OCI-LY7 (cell line): ENCODE measurements around the gene SP7. TPM values are rescaled to one million over a fixed set of nuclear protein-coding genes. Genes with fewer than 3 reads are reported as not detected.
"Not testable (repeated sequence)": the region's sequence is repeated elsewhere in the genome, so short reads cannot be mapped to it uniquely, and the experiment has no call there.

Experiments used
- BruUV-seq: library from RNA; stranded (reverse); fragments of 400-500 nt; replicated peaks from 2 replicates; lab custom pipeline; 2021; lab: Mats Ljungman, UMichigan
- CTCF ChIA-PET: fragments of 300-600 bp; sonication (Branson Sonifier 250); formaldehyde crosslinking; loops from one replicate; lab custom pipeline; 2022; ENCODE audit warnings: antibody characterized with exemption; ENCODE audit not compliant: unreplicated experiment; lab: Charles Lee
- POLR2A ChIA-PET: fragments of 300-600 bp; sonication (Branson Sonifier 250); formaldehyde crosslinking; loops from one replicate; lab custom pipeline; 2022; ENCODE audit warnings: antibody characterized with exemption; lab: Charles Lee
- DNase-seq: peaks from one replicate; pipeline ENCODE4 v3.0.0-alpha.2; 2015; ENCODE audit warnings: low spot score
- H2AFZ ChIP-seq: fragments of 200-600 bp; sonication (generic), shearing (Covaris generic); 2 replicates; pipeline ENCODE4 v1.6.1; 2014; ENCODE audit warnings: mild to moderate bottlenecking, antibody characterized with exemption, low read length, moderate library complexity
- H3K27ac ChIP-seq: fragments of 200-600 bp; sonication (generic); 2 replicates; pipeline ENCODE4 v1.5.1; 2014; ENCODE audit warnings: mixed run types, low read depth, mild to moderate bottlenecking, moderate library complexity, low read length, inconsistent platforms; ENCODE audit not compliant: poor library complexity, severe bottlenecking
- H3K36me3 ChIP-seq: fragments of 200-600 bp; sonication (generic); 2 replicates; pipeline ENCODE4 v1.6.1; 2014; ENCODE audit warnings: mild to moderate bottlenecking, antibody characterized with exemption, low read length, moderate library complexity, mixed read lengths; ENCODE audit not compliant: insufficient read depth
- H3K4me1 ChIP-seq: fragments of 200-600 bp; sonication (generic); 2 replicates; pipeline ENCODE4 v1.5.1; 2014; ENCODE audit warnings: mild to moderate bottlenecking, low read length; ENCODE audit not compliant: insufficient read depth, poor library complexity, severe bottlenecking
- H3K4me2 ChIP-seq: fragments of 200-600 bp; sonication (generic); 2 replicates; pipeline ENCODE4 v1.6.1; 2014; ENCODE audit warnings: mild to moderate bottlenecking, low read length
- H3K4me3 ChIP-seq: fragments of 200-600 bp; sonication (generic); 2 replicates; pipeline ENCODE4 v1.5.1; 2014; ENCODE audit warnings: mild to moderate bottlenecking, low read depth, low read length; ENCODE audit not compliant: poor library complexity, severe bottlenecking
- H3K79me2 ChIP-seq: fragments of 200-600 bp; sonication (generic); 2 replicates; pipeline ENCODE4 v1.6.1; 2016; ENCODE audit warnings: low read depth, mild to moderate bottlenecking, low read length, moderate library complexity, mixed read lengths; ENCODE audit not compliant: insufficient read depth
- H3K9me2 ChIP-seq: fragments of 200-600 bp; sonication (generic); 2 replicates; pipeline ENCODE4 v1.6.1; 2016; ENCODE audit warnings: mild to moderate bottlenecking, low read length, mixed read lengths; ENCODE audit not compliant: insufficient read depth
- H3K9me3 ChIP-seq: fragments of 200-600 bp; sonication (generic); 2 replicates; pipeline ENCODE4 v1.6.1; 2014; ENCODE audit warnings: mild to moderate bottlenecking, mixed run types, low read length, mixed read lengths
- H4K20me1 ChIP-seq: fragments of 200-600 bp; sonication (generic); 2 replicates; pipeline ENCODE4 v1.6.1; 2014; ENCODE audit warnings: mild to moderate bottlenecking, antibody characterized with exemption, low read length, moderate library complexity, mixed read lengths; ENCODE audit not compliant: insufficient read depth
- EZH2phosphoT487 ChIP-seq: fragments of 200-600 bp; sonication (generic); IDR thresholded peaks from 2 replicates; pipeline ENCODE4 v1.6.1; 2018; ENCODE audit warnings: low read depth, borderline replicate concordance, mild to moderate bottlenecking, mixed run types, antibody characterized with exemption, low read length, moderate library complexity, mixed read lengths
- intact Hi-C: fragments of 100-400 bp; cut with micrococcal nuclease; formaldehyde crosslinking; loops from one replicate; pipeline ENCODE4 v1.10.0; 2022; ENCODE audit not compliant: unreplicated experiment
- total RNA-seq, 2 experiments: library from RNA; depleted of rRNA in 1 of 2; stranded (reverse); fragments of >200 nt in 1 of 2; shearing (Covaris generic) in 1 of 2; gene quantifications; 2 replicates each; pipeline ENCODE4 v1.2.3, GENCODE V29; 2014 to 2022
- TF ChIP-seq, protein P1 (sequence below): fragments of 200-600 bp; sonication (generic); conservative IDR thresholded peaks from 2 replicates; pipeline ENCODE4 v1.5.1; 2014; ENCODE audit warnings: mild to moderate bottlenecking, antibody characterized with exemption, low read length, moderate library complexity, mixed read lengths

Gene SP7
- total RNA-seq, 2 experiments from 2014 or later: 0.16 to 0.27 TPM

DNA sequence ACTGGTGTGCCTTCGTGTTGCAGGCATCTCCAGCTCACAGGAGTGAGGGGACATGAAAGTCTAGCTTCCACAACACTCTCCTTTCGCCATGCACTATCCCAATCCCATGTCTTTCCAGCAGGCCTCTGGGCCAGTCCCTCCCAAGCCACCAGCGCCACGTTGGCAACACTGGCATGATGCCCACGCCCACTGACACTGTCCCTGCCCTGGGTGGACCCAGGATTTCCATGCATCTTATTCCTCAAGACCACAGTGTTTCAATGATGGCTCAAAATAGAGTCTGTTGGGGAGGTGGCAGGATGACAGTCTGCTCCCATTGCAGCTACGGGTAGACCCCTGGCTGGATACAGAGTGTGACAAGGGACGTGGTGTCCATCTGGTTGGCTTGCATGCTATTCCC is 2.3 kb downstream of the SP7 start:
- Histone ChIP-seq H3K27ac (no peak overlapping the region), H3K4me2 (no peak overlapping the region), H2AFZ (no peak overlapping the region), H3K4me3 (no peak overlapping the region), H3K9me2 (no peaks in the 10 kb centered on the region), H3K36me3 (no peaks in the 10 kb centered on the region), H3K4me1 (no peaks in the 10 kb centered on the region), H4K20me1 (no peaks in the 10 kb centered on the region), H3K9me3 (no peaks in the 10 kb centered on the region), H3K79me2 (no peaks in the 10 kb centered on the region)
- intact Hi-C loops: no loop called here
- no peak for TF ChIP-seq EZH2phosphoT487
- TF ChIP-seq, protein P1, sequence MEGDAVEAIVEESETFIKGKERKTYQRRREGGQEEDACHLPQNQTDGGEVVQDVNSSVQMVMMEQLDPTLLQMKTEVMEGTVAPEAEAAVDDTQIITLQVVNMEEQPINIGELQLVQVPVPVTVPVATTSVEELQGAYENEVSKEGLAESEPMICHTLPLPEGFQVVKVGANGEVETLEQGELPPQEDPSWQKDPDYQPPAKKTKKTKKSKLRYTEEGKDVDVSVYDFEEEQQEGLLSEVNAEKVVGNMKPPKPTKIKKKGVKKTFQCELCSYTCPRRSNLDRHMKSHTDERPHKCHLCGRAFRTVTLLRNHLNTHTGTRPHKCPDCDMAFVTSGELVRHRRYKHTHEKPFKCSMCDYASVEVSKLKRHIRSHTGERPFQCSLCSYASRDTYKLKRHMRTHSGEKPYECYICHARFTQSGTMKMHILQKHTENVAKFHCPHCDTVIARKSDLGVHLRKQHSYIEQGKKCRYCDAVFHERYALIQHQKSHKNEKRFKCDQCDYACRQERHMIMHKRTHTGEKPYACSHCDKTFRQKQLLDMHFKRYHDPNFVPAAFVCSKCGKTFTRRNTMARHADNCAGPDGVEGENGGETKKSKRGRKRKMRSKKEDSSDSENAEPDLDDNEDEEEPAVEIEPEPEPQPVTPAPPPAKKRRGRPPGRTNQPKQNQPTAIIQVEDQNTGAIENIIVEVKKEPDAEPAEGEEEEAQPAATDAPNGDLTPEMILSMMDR: no peak
- no peak for DNase-seq
- no TSS peak for BruUV-seq
- POLR2A ChIA-PET: interaction anchor here (0.6 kb wide), 1 partner anchor 52 kb away, joined by 3 read pairs; no protein-coding TSS in a partner anchor
- CTCF ChIA-PET: no interaction called here

DNA sequence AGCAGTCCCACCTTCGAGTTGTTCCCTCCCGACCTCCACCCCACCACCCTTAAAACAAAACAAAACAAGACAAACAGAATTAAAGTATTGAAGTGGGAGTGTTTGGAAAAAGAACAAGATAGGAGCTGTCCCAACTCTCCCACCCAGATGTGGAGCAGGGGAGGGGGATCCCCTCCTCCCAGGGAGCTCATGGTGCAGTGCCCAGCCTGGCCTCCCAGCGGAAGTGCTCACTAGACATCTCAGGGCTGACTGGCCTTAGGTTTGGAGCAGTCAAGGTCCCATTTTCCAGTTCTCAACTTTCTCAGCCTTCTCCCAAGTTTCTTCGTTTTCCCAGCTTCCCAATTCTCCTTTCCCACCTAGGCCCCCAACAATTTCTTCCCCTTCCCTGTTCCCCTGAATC is 2.9 kb downstream of the SP7 start:
- H3K9me2 ChIP-seq: no peaks in the 10 kb centered on the region
- H3K4me3 ChIP-seq: no peak overlapping the region
- no peaks in the 10 kb centered on the region for H3K36me3 ChIP-seq
- H3K4me2 ChIP-seq: no peak overlapping the region
- ChIA-PET CTCF (no interaction called here), POLR2A (interaction anchor here (0.6 kb wide), 1 partner anchor 52 kb away, joined by 3 read pairs; no protein-coding TSS in a partner anchor)
- TF ChIP-seq EZH2phosphoT487: no peak
- H4K20me1 ChIP-seq: no peaks in the 10 kb centered on the region
- H2AFZ ChIP-seq: no peak overlapping the region
- no peaks in the 10 kb centered on the region for H3K4me1 ChIP-seq
- H3K9me3 ChIP-seq: no peaks in the 10 kb centered on the region
- DNase-seq: no peak
- H3K27ac ChIP-seq: no peak overlapping the region
- BruUV-seq: no TSS peak
- intact Hi-C loops: no loop called here
- no peaks in the 10 kb centered on the region for H3K79me2 ChIP-seq

GRCh38 chr12:53332744-53333143 is 3.4 kb downstream of the SP7 start:
- no TSS peak for BruUV-seq
- POLR2A ChIA-PET: no interaction called here

DNA sequence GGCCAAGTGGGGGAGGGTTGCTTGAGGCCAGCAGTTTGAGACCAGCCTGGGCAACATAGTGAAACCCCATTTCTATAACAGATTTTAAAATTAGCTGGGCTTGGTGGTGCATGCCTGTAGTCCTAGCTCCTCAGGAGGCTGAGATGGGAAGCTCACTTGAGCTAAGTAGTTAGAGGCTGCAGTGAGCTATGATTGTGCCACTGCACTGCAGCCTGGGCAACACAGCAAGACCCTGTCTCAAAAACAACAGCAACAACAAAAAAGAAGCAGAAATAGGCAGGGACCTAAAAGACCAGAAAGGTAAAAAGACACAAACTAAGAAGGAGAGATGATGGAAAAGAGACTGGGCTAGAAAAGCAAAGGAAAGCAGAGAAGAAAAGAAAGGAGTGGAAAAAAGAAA is 3.8 kb downstream of the SP7 start:
- H3K4me1 ChIP-seq, POLR2A ChIA-PET, H3K9me3 ChIP-seq, H4K20me1 ChIP-seq, DNase-seq, H3K79me2 ChIP-seq, H3K27ac ChIP-seq, H3K36me3 ChIP-seq, BruUV-seq, H3K4me3 ChIP-seq, H2AFZ ChIP-seq, H3K4me2 ChIP-seq, intact Hi-C loops, H3K9me2 ChIP-seq: not testable (repeated sequence)
- CTCF ChIA-PET: interaction anchor here (1.3 to 1.6 kb wide), 3 partner anchors 12 to 20 kb away, joined by 3 to 6 read pairs (median 4); no protein-coding TSS in a partner anchor

More at GRCh38 chr12:53332744-53333143, 3.4 kb downstream of the SP7 start:
- no peak overlapping the region for H3K4me3 ChIP-seq
- H3K4me1 ChIP-seq: no peaks in the 10 kb centered on the region
- no peak for DNase-seq
- CTCF ChIA-PET: interaction anchor here (1.3 to 1.6 kb wide), 3 partner anchors 12 to 19 kb away, joined by 3 to 6 read pairs (median 4); no protein-coding TSS in a partner anchor
- intact Hi-C loops: no loop called here
- H3K9me2 ChIP-seq: no peaks in the 10 kb centered on the region
- H3K79me2 ChIP-seq: no peaks in the 10 kb centered on the region
- H3K27ac ChIP-seq: no peak overlapping the region
- H3K9me3 ChIP-seq: no peaks in the 10 kb centered on the region
- no peak for TF ChIP-seq EZH2phosphoT487
- TF ChIP-seq, protein P1: no peak
- no peak overlapping the region for H2AFZ ChIP-seq
- no peak overlapping the region for H3K4me2 ChIP-seq
- H4K20me1 ChIP-seq: no peaks in the 10 kb centered on the region
- no peaks in the 10 kb centered on the region for H3K36me3 ChIP-seq
